C4-2B (cell line): Measurements from ENCODE around the gene GAS6.

ENCODE experiments used
- CTCF ChIP-seq: fragments of 450-650 bp; conservative IDR thresholded peaks from 2 replicates; pipeline ENCODE4 v1.5.1; 2017; ENCODE audit warnings: mild to moderate bottlenecking
- ZFX ChIP-seq: fragments of 450-650 bp; IDR thresholded peaks from 2 replicates; pipeline ENCODE4 v1.6.1; 2017

- TF ChIP-seq CTCF: no peak
- TF ChIP-seq ZFX: no peak
Measured at GRCh38 chr13:113801289-113801961, 62.5 kb downstream of the GAS6 start.
